GM12892 (cell line): ENCODE results near the gene CIDEC.

Experiments
- POLR2A ChIP-seq: IDR thresholded peaks from 2 replicates; pipeline ENCODE4 v1.6.1; 2011; ENCODE audit warnings: low read depth, low read length, control low read depth
- TAF1 ChIP-seq: IDR thresholded peaks from 2 replicates; pipeline ENCODE4 v1.6.1; 2011; ENCODE audit warnings: low read depth, mild to moderate bottlenecking, control low read depth, low read length, borderline replicate concordance

GRCh38 chr3:9817436-9817835, 62.6 kb downstream of the CIDEC start:
- TF ChIP-seq POLR2A (no peak), TAF1 (no peak)
